Measurements from ENCODE around the gene AKR1C2. TPM values are rescaled to one million over a fixed set of nuclear protein-coding genes. Genes with fewer than 3 reads are reported as not detected.
"Not testable (repeated sequence)": the region's sequence is repeated elsewhere in the genome, so short reads cannot be mapped to it uniquely, and the experiment has no call there.

Gene AKR1C2
- total and polyA plus RNA-seq, 2 donors = 1.0 to 3.8 TPM

GRCh38 chr10:4983615-4984216, 19.9 kb downstream of the AKR1C2 start:
- H3K27me3 ChIP-seq (ENCODE audit: control insufficient read depth in 2 of 2, insufficient read depth in 1 of 2, low read length in 1 of 2) = no peaks in the 10 kb centered on the region
- H3K27ac ChIP-seq (ENCODE audit: low read depth in 1 of 2, low read length in 1 of 2) = no peak overlapping the region
- 98% methylated on average over 5 of the region's 5 CpGs for WGBS
- peaks cover 0 to 8% of the 10 kb centered on the region in 2 donors for H3K4me1 ChIP-seq (ENCODE audit: control insufficient read depth in 2 of 2, insufficient read depth in 2 of 2, low read length in 2 of 2)
- H3K36me3 ChIP-seq (ENCODE audit: control insufficient read depth in 2 of 2, insufficient read depth in 2 of 2, low read length in 1 of 2) = no peaks in the 10 kb centered on the region
- no peak for DNase-seq (ENCODE audit: low read depth in 6 of 9, low spot score in 9 of 9)
- no peak overlapping the region for H3K4me3 ChIP-seq (ENCODE audit: low read length in 2 of 2)
- H3K9me3 ChIP-seq (ENCODE audit: control insufficient read depth in 2 of 2, insufficient read depth in 1 of 2, low read length in 1 of 2) = no peaks in the 10 kb centered on the region

GRCh38 chr10:4982764-4983226, 20.9 kb downstream of the AKR1C2 start:
- Histone ChIP-seq H3K9me3 (ENCODE audit: control insufficient read depth in 2 of 2, insufficient read depth in 1 of 2, low read length in 1 of 2) (no peaks in the 10 kb centered on the region), H3K27me3 (ENCODE audit: control insufficient read depth in 2 of 2, insufficient read depth in 1 of 2, low read length in 1 of 2) (no peaks in the 10 kb centered on the region), H3K27ac (ENCODE audit: low read depth in 1 of 2, low read length in 1 of 2) (no peak overlapping the region), H3K4me3 (ENCODE audit: low read length in 2 of 2) (no peak overlapping the region), H3K36me3 (ENCODE audit: control insufficient read depth in 2 of 2, insufficient read depth in 2 of 2, low read length in 1 of 2) (no peaks in the 10 kb centered on the region), H3K4me1 (ENCODE audit: control insufficient read depth in 2 of 2, insufficient read depth in 2 of 2, low read length in 2 of 2) (peaks cover 0 to 8% of the 10 kb centered on the region in 2 donors)
- WGBS = 97% methylated on average over 9 of the region's 9 CpGs
- DNase-seq (ENCODE audit: low read depth in 6 of 9, low spot score in 9 of 9) = no peak

- no peaks in the 10 kb centered on the region for H3K36me3 ChIP-seq (ENCODE audit: control insufficient read depth in 2 of 2, insufficient read depth in 2 of 2, low read length in 1 of 2)
- H3K4me1 ChIP-seq (ENCODE audit: control insufficient read depth in 2 of 2, insufficient read depth in 2 of 2, low read length in 2 of 2) = peaks cover 0 to 8% of the 10 kb centered on the region in 2 donors
- 46% methylated on average over 14 of the region's 14 CpGs for WGBS
- H3K27ac ChIP-seq (ENCODE audit: low read depth in 1 of 2, low read length in 1 of 2) = no peak overlapping the region
- H3K27me3 ChIP-seq (ENCODE audit: control insufficient read depth in 2 of 2, insufficient read depth in 1 of 2, low read length in 1 of 2) = no peaks in the 10 kb centered on the region
- H3K4me3 ChIP-seq (ENCODE audit: low read length in 2 of 2) = no peak overlapping the region
- DNase-seq (ENCODE audit: low read depth in 6 of 9, low spot score in 9 of 9) = peak in 8 of 9 donors; percentile 5 to 69 (median 24)
- H3K9me3 ChIP-seq (ENCODE audit: control insufficient read depth in 2 of 2, insufficient read depth in 1 of 2, low read length in 1 of 2) = no peaks in the 10 kb centered on the region
These were observed 21.8 kb downstream of the AKR1C2 start for GRCh38 chr10:4981722-4982471.

GRCh38 chr10:4980793-4981192, 22.9 kb downstream of the AKR1C2 start:
- H3K27ac ChIP-seq (ENCODE audit: low read depth in 1 of 2, low read length in 1 of 2) = no peak overlapping the region
- no peaks in the 10 kb centered on the region for H3K9me3 ChIP-seq (ENCODE audit: control insufficient read depth in 2 of 2, insufficient read depth in 1 of 2, low read length in 1 of 2)
- WGBS = 99% methylated on average over 2 of the region's 2 CpGs
- H3K36me3 ChIP-seq (ENCODE audit: control insufficient read depth in 2 of 2, insufficient read depth in 2 of 2, low read length in 1 of 2) = no peaks in the 10 kb centered on the region
- H3K4me3 ChIP-seq (ENCODE audit: low read length in 2 of 2) = no peak overlapping the region
- no peaks in the 10 kb centered on the region for H3K27me3 ChIP-seq (ENCODE audit: control insufficient read depth in 2 of 2, insufficient read depth in 1 of 2, low read length in 1 of 2)
- peaks cover 0 to 8% of the 10 kb centered on the region in 2 donors for H3K4me1 ChIP-seq (ENCODE audit: control insufficient read depth in 2 of 2, insufficient read depth in 2 of 2, low read length in 2 of 2)
- no peak for DNase-seq (ENCODE audit: low read depth in 6 of 9, low spot score in 9 of 9)

GRCh38 chr10:4978870-4979269, 24.8 kb downstream of the AKR1C2 start:
- Histone ChIP-seq H3K27ac (ENCODE audit: low read depth in 1 of 2, low read length in 1 of 2) (no peak overlapping the region), H3K9me3 (ENCODE audit: control insufficient read depth in 2 of 2, insufficient read depth in 1 of 2, low read length in 1 of 2) (no peaks in the 10 kb centered on the region), H3K4me3 (ENCODE audit: low read length in 2 of 2) (no peak overlapping the region), H3K4me1 (ENCODE audit: control insufficient read depth in 2 of 2, insufficient read depth in 2 of 2, low read length in 2 of 2) (peaks cover 0 to 8% of the 10 kb centered on the region in 2 donors), H3K36me3 (ENCODE audit: control insufficient read depth in 2 of 2, insufficient read depth in 2 of 2, low read length in 1 of 2) (no peaks in the 10 kb centered on the region), H3K27me3 (ENCODE audit: control insufficient read depth in 2 of 2, insufficient read depth in 1 of 2, low read length in 1 of 2) (no peaks in the 10 kb centered on the region)
- no peak for DNase-seq (ENCODE audit: low read depth in 6 of 9, low spot score in 9 of 9)
- WGBS = 97% methylated on average over 4 of the region's 4 CpGs

- H3K36me3 ChIP-seq (ENCODE audit: control insufficient read depth in 2 of 2, insufficient read depth in 2 of 2, low read length in 1 of 2) = no peaks in the 10 kb centered on the region
- H3K27ac ChIP-seq (ENCODE audit: low read depth in 1 of 2, low read length in 1 of 2) = no peak overlapping the region
- H3K9me3 ChIP-seq (ENCODE audit: control insufficient read depth in 2 of 2, insufficient read depth in 1 of 2, low read length in 1 of 2) = no peaks in the 10 kb centered on the region
- no peaks in the 10 kb centered on the region for H3K27me3 ChIP-seq (ENCODE audit: control insufficient read depth in 2 of 2, insufficient read depth in 1 of 2, low read length in 1 of 2)
- H3K4me1 ChIP-seq (ENCODE audit: control insufficient read depth in 2 of 2, insufficient read depth in 2 of 2, low read length in 2 of 2) = peaks cover 0 to 6% of the 10 kb centered on the region in 2 donors
- H3K4me3 ChIP-seq (ENCODE audit: low read length in 2 of 2) = no peak overlapping the region
- no peak for DNase-seq (ENCODE audit: low read depth in 6 of 9, low spot score in 9 of 9)
These were observed 26.6 kb downstream of the AKR1C2 start for GRCh38 chr10:4977025-4977424.

- not testable (repeated sequence) for H3K4me1 ChIP-seq (ENCODE audit: control insufficient read depth in 2 of 2, insufficient read depth in 2 of 2, low read length in 2 of 2); H3K36me3 ChIP-seq (ENCODE audit: control insufficient read depth in 2 of 2, insufficient read depth in 2 of 2, low read length in 1 of 2); H3K9me3 ChIP-seq (ENCODE audit: control insufficient read depth in 2 of 2, insufficient read depth in 1 of 2, low read length in 1 of 2); DNase-seq (ENCODE audit: low read depth in 6 of 9, low spot score in 9 of 9); H3K4me3 ChIP-seq (ENCODE audit: low read length in 2 of 2); H3K27ac ChIP-seq (ENCODE audit: low read depth in 1 of 2, low read length in 1 of 2); H3K27me3 ChIP-seq (ENCODE audit: control insufficient read depth in 2 of 2, insufficient read depth in 1 of 2, low read length in 1 of 2)
These were observed 29.3 kb downstream of the AKR1C2 start for GRCh38 chr10:4974400-4974799.

- H3K9me3 ChIP-seq (ENCODE audit: control insufficient read depth in 2 of 2, insufficient read depth in 1 of 2, low read length in 1 of 2); H3K4me3 ChIP-seq (ENCODE audit: low read length in 2 of 2); H3K27ac ChIP-seq (ENCODE audit: low read depth in 1 of 2, low read length in 1 of 2); H3K4me1 ChIP-seq (ENCODE audit: control insufficient read depth in 2 of 2, insufficient read depth in 2 of 2, low read length in 2 of 2); H3K27me3 ChIP-seq (ENCODE audit: control insufficient read depth in 2 of 2, insufficient read depth in 1 of 2, low read length in 1 of 2); DNase-seq (ENCODE audit: low read depth in 6 of 9, low spot score in 9 of 9); H3K36me3 ChIP-seq (ENCODE audit: control insufficient read depth in 2 of 2, insufficient read depth in 2 of 2, low read length in 1 of 2): not testable (repeated sequence)
- 93% methylated on average over 1 of the region's 1 CpG for WGBS
These were observed 30.4 kb downstream of the AKR1C2 start for GRCh38 chr10:4973294-4973693.

- not testable (repeated sequence) for H3K4me3 ChIP-seq (ENCODE audit: low read length in 2 of 2); H3K36me3 ChIP-seq (ENCODE audit: control insufficient read depth in 2 of 2, insufficient read depth in 2 of 2, low read length in 1 of 2); H3K27ac ChIP-seq (ENCODE audit: low read depth in 1 of 2, low read length in 1 of 2); DNase-seq (ENCODE audit: low read depth in 6 of 9, low spot score in 9 of 9); H3K4me1 ChIP-seq (ENCODE audit: control insufficient read depth in 2 of 2, insufficient read depth in 2 of 2, low read length in 2 of 2); H3K9me3 ChIP-seq (ENCODE audit: control insufficient read depth in 2 of 2, insufficient read depth in 1 of 2, low read length in 1 of 2); H3K27me3 ChIP-seq (ENCODE audit: control insufficient read depth in 2 of 2, insufficient read depth in 1 of 2, low read length in 1 of 2)
- WGBS = 99% methylated on average over 16 of the region's 18 CpGs
These were observed 31.1 kb downstream of the AKR1C2 start for GRCh38 chr10:4972369-4973142.

All from thymus (tissue), 11 donors.